Breast epithelium (tissue), 3 donors: ENCODE measurements around the gene MAP7.

Experiments used
- POLR2A ChIP-seq: fragments of 450-650 bp; IDR thresholded peaks from one replicate; pipeline ENCODE4 v1.6.1; 2016; ENCODE audit warnings: antibody characterized with exemption, mild to moderate bottlenecking, moderate library complexity
- TF ChIP-seq, protein P1 (sequence below), 3 donors: fragments of 450-650 bp; IDR thresholded peaks; one replicate each; pipeline ENCODE4 v1.5.1; 2016 to 2017; ENCODE audit warnings: antibody characterized with exemption in 3 of 3, mild to moderate bottlenecking in 3 of 3, moderate library complexity in 3 of 3

- TF ChIP-seq, protein P1, sequence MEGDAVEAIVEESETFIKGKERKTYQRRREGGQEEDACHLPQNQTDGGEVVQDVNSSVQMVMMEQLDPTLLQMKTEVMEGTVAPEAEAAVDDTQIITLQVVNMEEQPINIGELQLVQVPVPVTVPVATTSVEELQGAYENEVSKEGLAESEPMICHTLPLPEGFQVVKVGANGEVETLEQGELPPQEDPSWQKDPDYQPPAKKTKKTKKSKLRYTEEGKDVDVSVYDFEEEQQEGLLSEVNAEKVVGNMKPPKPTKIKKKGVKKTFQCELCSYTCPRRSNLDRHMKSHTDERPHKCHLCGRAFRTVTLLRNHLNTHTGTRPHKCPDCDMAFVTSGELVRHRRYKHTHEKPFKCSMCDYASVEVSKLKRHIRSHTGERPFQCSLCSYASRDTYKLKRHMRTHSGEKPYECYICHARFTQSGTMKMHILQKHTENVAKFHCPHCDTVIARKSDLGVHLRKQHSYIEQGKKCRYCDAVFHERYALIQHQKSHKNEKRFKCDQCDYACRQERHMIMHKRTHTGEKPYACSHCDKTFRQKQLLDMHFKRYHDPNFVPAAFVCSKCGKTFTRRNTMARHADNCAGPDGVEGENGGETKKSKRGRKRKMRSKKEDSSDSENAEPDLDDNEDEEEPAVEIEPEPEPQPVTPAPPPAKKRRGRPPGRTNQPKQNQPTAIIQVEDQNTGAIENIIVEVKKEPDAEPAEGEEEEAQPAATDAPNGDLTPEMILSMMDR (IDR thresholded peaks at IDR 0.05): no peak
- TF ChIP-seq POLR2A: no peak
Observed at GRCh38 chr6:136526937-136527336, 23.3 kb downstream of the MAP7 start.
